UCSD-AML1 (cell line): ENCODE data around the gene SUSD5.
"Not testable (repeated sequence)": the region's sequence is repeated elsewhere in the genome, so short reads cannot be mapped to it uniquely, and the experiment has no call there.

Experiments used
- DNase-seq: peaks from one replicate; lab custom pipeline; 2025; ENCODE audit not compliant: unreplicated experiment; lab: John Stamatoyannopoulos, UW

Gene SUSD5

GRCh38 chr3:33115024-33115768 is 103.4 kb downstream of the SUSD5 start:
- peak; percentile 28 for DNase-seq

- no peak for DNase-seq
Observed at GRCh38 chr3:33114622-33115023, 104.0 kb downstream of the SUSD5 start.

GRCh38 chr3:33113772-33114621 is 104.6 kb downstream of the SUSD5 start, which contains the start of gene CRTAP:
CRTAP (plus strand) TSS chr3:33114014; CDS start chr3:33114078, 64 bp downstream.
- peak; percentile 94 for DNase-seq

- no peak for DNase-seq
Observed at GRCh38 chr3:33111581-33111980, 107.0 kb downstream of the SUSD5 start.

- DNase-seq, result not testable (repeated sequence)
Observed at GRCh38 chr3:33106854-33107253, 111.8 kb downstream of the SUSD5 start.

GRCh38 chr3:33105341-33105948 is 113.2 kb downstream of the SUSD5 start:
- no peak for DNase-seq

- DNase-seq, result no peak
Observed at GRCh38 chr3:33104803-33105202, 113.8 kb downstream of the SUSD5 start.

GRCh38 chr3:33103480-33103879 is 115.1 kb downstream of the SUSD5 start:
- no peak for DNase-seq

- DNase-seq, result no peak
Observed at GRCh38 chr3:33103034-33103433, 115.6 kb downstream of the SUSD5 start.

GRCh38 chr3:33100229-33100628 is 118.4 kb downstream of the SUSD5 start:
- no peak for DNase-seq
